ENCODE data around the gene PPP2R3B. TPM values are rescaled to one million over a fixed set of nuclear protein-coding genes. Genes with fewer than 3 reads are reported as not detected.

The PPP2R3B gene
- total and polyA plus RNA-seq, 2 of the 4 experiments (the other 2 are of a cell fraction) = 13.2 to 13.3 TPM

DNA sequence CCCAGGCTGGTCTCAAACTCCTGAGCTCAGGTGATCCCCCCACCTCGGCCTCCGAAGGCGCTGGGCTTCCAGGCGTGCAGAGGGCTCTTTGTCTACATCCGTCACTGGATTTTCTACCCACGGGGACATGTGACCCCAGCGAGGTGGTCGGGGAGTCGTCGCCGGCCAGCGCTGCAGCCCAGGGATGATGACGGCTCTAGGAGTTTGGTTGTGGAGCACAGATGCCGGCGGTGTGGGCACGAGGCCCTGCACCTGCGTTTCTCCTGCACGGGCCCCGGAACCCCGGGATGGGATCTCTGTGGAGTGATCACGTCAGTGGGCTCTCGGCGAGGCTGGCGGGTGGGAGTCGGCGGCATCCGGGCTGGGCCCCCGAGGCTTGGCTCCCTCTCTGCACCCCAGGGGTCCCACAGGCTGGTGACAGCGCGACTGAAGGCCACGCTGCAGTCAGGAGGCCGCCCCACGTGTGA, 59.0 kb downstream of the PPP2R3B start:
- Histone ChIP-seq H3K4me1 (ENCODE audit: control insufficient read depth, insufficient read depth, low read length) (peaks cover 3% of the 10 kb centered on the region), H3K23ac (ENCODE audit: low read depth, low read length) (no peak overlapping the region), H3K9me3 (ENCODE audit: control insufficient read depth, insufficient read depth, low read length) (no peaks in the 10 kb centered on the region), H3K27me3 (ENCODE audit: control insufficient read depth, insufficient read depth, low read length) (no peaks in the 10 kb centered on the region), H2AFZ (replicated peaks; ENCODE audit: low read length, poor library complexity) (no peak overlapping the region), H4K5ac (ENCODE audit: low read depth, low read length) (no peak overlapping the region), H2BK120ac (ENCODE audit: low read depth, low read length) (no peak overlapping the region), H2AK5ac (ENCODE audit: low read depth, low read length) (no peak overlapping the region), H3K4me2 (ENCODE audit: low read depth, low read length) (no peak overlapping the region), H2BK15ac (ENCODE audit: low read depth, low read length) (no peak overlapping the region), H3K9ac (ENCODE audit: low read depth, low read length) (no peak overlapping the region), H4K91ac (ENCODE audit: insufficient read depth, low read depth, low read length) (no peak overlapping the region), H2BK20ac (ENCODE audit: low read depth, low read length) (no peak overlapping the region), H3K79me1 (ENCODE audit: low read depth in 1 of 2, low read length in 2 of 2) (no peaks in the 10 kb centered on the region), H3K18ac (ENCODE audit: low read depth, low read length) (no peak overlapping the region), H3K36me3 (ENCODE audit: control insufficient read depth, insufficient read depth, low read length) (no peaks in the 10 kb centered on the region; the same call in 1 of the 2 replicates), H3K27ac (ENCODE audit: insufficient read depth, low read length) (no peak overlapping the region), H3K9me1 (ENCODE audit: insufficient read depth, low read length) (no peaks in the 10 kb centered on the region), H2AK9ac (replicated peaks; ENCODE audit: low read depth, low read length, poor library complexity) (no peak overlapping the region), H3K56ac (ENCODE audit: extremely low read depth, insufficient read depth, low read length) (no peak overlapping the region), H2BK5ac (ENCODE audit: low read depth, low read length, poor library complexity, severe bottlenecking) (no peak overlapping the region), H3K14ac (replicated peaks; ENCODE audit: low read depth, low read length) (no peak overlapping the region), H3K4me3 (ENCODE audit: insufficient read depth, low read depth, low read length) (no peak overlapping the region), H4K20me1 (ENCODE audit: insufficient read depth, low read length) (no peaks in the 10 kb centered on the region; the same call in 1 of the 2 replicates), H3K4ac (ENCODE audit: low read depth, low read length) (no peak overlapping the region), H4K8ac (ENCODE audit: low read depth in 2 of 2, low read length in 2 of 2) (no peak overlapping the region)
- CTCF ChIA-PET = no interaction called here
- dilution Hi-C loops (cut with HindIII; ENCODE audit: low sequenced_read_pairs, unreplicated experiment) (no loop called here), in situ Hi-C loops (cut with MboI; ENCODE audit: low sequenced_read_pairs) (no loop called here), intact Hi-C loops (cut with micrococcal nuclease) (no loop called here)
- no peak for DNase-seq
- WGBS, 2 experiments (ENCODE audit: extremely low coverage in 2 of 2, insufficient read length in 1 of 2) = 92% methylated on average over 19 of the region's 33 CpGs; no CpG with 5 or more reads in 1 of the 2 experiments
- POLR2A ChIA-PET (ENCODE audit: unreplicated experiment) = no interaction called here
- no peak for TF ChIP-seq RCOR1 (IDR thresholded peaks at IDR 0.05; ENCODE audit: insufficient replicate concordance, low read length)
- no peak for TF ChIP-seq RAD21 (IDR thresholded peaks at IDR 0.05; ENCODE audit: low read length)
- TF ChIP-seq CHD1 (IDR thresholded peaks at IDR 0.05; ENCODE audit: low read depth, low read length) = no peak
- TF ChIP-seq CEBPB (IDR thresholded peaks at IDR 0.05; ENCODE audit: low read depth, low read length) = no peak
- TF ChIP-seq RFX5 (IDR thresholded peaks at IDR 0.05; ENCODE audit: low read depth, low read length) = no peak
- no peak for TF ChIP-seq MXI1 (IDR thresholded peaks at IDR 0.05; ENCODE audit: borderline replicate concordance, low read depth, low read length)
- TF ChIP-seq SMC3 (IDR thresholded peaks at IDR 0.05; ENCODE audit: low read depth, low read length) = no peak
- no peak for TF ChIP-seq MAZ (IDR thresholded peaks at IDR 0.05; ENCODE audit: borderline replicate concordance, low read depth, low read length)
- TF ChIP-seq, protein P1, sequence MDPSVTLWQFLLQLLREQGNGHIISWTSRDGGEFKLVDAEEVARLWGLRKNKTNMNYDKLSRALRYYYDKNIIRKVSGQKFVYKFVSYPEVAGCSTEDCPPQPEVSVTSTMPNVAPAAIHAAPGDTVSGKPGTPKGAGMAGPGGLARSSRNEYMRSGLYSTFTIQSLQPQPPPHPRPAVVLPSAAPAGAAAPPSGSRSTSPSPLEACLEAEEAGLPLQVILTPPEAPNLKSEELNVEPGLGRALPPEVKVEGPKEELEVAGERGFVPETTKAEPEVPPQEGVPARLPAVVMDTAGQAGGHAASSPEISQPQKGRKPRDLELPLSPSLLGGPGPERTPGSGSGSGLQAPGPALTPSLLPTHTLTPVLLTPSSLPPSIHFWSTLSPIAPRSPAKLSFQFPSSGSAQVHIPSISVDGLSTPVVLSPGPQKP (IDR thresholded peaks at IDR 0.05; ENCODE audit: borderline replicate concordance, low read depth, low read length) = no peak
- TF ChIP-seq MAFK (IDR thresholded peaks at IDR 0.05; ENCODE audit: low read depth, low read length) = no peak
- no peak for TF ChIP-seq POLR2A (IDR thresholded peaks at IDR 0.05; ENCODE audit: low read depth, low read length)
- TF ChIP-seq, protein P2, sequence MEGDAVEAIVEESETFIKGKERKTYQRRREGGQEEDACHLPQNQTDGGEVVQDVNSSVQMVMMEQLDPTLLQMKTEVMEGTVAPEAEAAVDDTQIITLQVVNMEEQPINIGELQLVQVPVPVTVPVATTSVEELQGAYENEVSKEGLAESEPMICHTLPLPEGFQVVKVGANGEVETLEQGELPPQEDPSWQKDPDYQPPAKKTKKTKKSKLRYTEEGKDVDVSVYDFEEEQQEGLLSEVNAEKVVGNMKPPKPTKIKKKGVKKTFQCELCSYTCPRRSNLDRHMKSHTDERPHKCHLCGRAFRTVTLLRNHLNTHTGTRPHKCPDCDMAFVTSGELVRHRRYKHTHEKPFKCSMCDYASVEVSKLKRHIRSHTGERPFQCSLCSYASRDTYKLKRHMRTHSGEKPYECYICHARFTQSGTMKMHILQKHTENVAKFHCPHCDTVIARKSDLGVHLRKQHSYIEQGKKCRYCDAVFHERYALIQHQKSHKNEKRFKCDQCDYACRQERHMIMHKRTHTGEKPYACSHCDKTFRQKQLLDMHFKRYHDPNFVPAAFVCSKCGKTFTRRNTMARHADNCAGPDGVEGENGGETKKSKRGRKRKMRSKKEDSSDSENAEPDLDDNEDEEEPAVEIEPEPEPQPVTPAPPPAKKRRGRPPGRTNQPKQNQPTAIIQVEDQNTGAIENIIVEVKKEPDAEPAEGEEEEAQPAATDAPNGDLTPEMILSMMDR (conservative IDR thresholded peaks at IDR 0.05; ENCODE audit: low read depth, low read length) = no peak
- no peak for TF ChIP-seq BHLHE40 (IDR thresholded peaks at IDR 0.05; ENCODE audit: low read depth, low read length)
- TF ChIP-seq, protein P3, sequence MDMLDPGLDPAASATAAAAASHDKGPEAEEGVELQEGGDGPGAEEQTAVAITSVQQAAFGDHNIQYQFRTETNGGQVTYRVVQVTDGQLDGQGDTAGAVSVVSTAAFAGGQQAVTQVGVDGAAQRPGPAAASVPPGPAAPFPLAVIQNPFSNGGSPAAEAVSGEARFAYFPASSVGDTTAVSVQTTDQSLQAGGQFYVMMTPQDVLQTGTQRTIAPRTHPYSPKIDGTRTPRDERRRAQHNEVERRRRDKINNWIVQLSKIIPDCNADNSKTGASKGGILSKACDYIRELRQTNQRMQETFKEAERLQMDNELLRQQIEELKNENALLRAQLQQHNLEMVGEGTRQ (IDR thresholded peaks at IDR 0.05; ENCODE audit: low read depth, low read length) = no peak
- TF ChIP-seq FOS (IDR thresholded peaks at IDR 0.05; ENCODE audit: low read depth, low read length) = no peak
- BruUV-seq (replicated peaks) = no TSS peak
- no peak for ATAC-seq (ENCODE audit: low read depth)
